ENCODE measurements around the gene RUNX1.

RUNX1 gene

GRCh38 chr21:35093514-35093913, 44.4 kb upstream of the RUNX1 start:
- Histone ChIP-seq H3K4me2 (ENCODE audit: low read length) (no peak overlapping the region), H3K27me3 (ENCODE audit: low read depth, low read length) (no peaks in the 10 kb centered on the region), H3K36me3 (replicated peaks; ENCODE audit: low read depth, low read length) (no peaks in the 10 kb centered on the region), H3K9me3 (ENCODE audit: insufficient read depth, low read length) (no peaks in the 10 kb centered on the region; the same call in 1 of the 2 replicates), H3K4me3 (ENCODE audit: low read length) (no peak overlapping the region), H3K4me1 (ENCODE audit: low read length) (peaks cover 24% of the 10 kb centered on the region), H3K9ac (ENCODE audit: low read length) (no peak overlapping the region), H2AFZ (ENCODE audit: low read depth, low read length) (no peak overlapping the region), H3K79me2 (ENCODE audit: low read length) (no peaks in the 10 kb centered on the region), H4K20me1 (ENCODE audit: insufficient read depth, low read length) (no peaks in the 10 kb centered on the region), H3K27ac (ENCODE audit: low read length) (no peak overlapping the region)
- TF ChIP-seq, protein P1, sequence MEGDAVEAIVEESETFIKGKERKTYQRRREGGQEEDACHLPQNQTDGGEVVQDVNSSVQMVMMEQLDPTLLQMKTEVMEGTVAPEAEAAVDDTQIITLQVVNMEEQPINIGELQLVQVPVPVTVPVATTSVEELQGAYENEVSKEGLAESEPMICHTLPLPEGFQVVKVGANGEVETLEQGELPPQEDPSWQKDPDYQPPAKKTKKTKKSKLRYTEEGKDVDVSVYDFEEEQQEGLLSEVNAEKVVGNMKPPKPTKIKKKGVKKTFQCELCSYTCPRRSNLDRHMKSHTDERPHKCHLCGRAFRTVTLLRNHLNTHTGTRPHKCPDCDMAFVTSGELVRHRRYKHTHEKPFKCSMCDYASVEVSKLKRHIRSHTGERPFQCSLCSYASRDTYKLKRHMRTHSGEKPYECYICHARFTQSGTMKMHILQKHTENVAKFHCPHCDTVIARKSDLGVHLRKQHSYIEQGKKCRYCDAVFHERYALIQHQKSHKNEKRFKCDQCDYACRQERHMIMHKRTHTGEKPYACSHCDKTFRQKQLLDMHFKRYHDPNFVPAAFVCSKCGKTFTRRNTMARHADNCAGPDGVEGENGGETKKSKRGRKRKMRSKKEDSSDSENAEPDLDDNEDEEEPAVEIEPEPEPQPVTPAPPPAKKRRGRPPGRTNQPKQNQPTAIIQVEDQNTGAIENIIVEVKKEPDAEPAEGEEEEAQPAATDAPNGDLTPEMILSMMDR (IDR thresholded peaks at IDR 0.05; ENCODE audit: low read depth, low read length) = no peak
- TF ChIP-seq EZH2phosphoT487 (IDR thresholded peaks at IDR 0.05; ENCODE audit: low read depth) = no peak

DNA sequence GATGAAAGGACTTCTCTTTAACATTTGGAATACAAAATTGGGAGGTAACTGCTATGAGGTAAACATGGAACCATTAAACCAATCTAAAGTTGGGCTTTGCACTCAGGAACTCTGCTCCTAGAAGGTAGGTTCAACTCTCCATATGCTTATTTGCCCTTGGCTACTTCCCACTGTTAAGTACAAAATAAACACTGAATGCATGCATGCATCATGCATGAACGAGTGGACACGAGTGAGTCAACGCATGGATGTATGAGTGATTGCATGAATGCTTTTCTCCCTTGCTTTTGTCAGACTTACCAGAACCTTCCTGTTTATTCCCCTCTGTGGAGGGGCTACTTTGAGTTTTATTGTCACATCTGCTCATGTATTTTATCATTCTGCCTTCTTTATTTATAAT, 42.4 kb upstream of the RUNX1 start:
- TF ChIP-seq, protein P1 (IDR thresholded peaks at IDR 0.05; ENCODE audit: low read depth, low read length) = no peak
- no peak for TF ChIP-seq EZH2phosphoT487 (IDR thresholded peaks at IDR 0.05; ENCODE audit: low read depth)
- Histone ChIP-seq H3K9ac (ENCODE audit: low read length) (no peak overlapping the region), H4K20me1 (ENCODE audit: insufficient read depth, low read length) (no peaks in the 10 kb centered on the region), H2AFZ (ENCODE audit: low read depth, low read length) (no peak overlapping the region), H3K36me3 (replicated peaks; ENCODE audit: low read depth, low read length) (no peaks in the 10 kb centered on the region), H3K4me1 (ENCODE audit: low read length) (peaks cover 18% of the 10 kb centered on the region), H3K4me3 (ENCODE audit: low read length) (no peak overlapping the region), H3K79me2 (ENCODE audit: low read length) (no peaks in the 10 kb centered on the region), H3K4me2 (ENCODE audit: low read length) (no peak overlapping the region), H3K27ac (ENCODE audit: low read length) (no peak overlapping the region), H3K27me3 (ENCODE audit: low read depth, low read length) (no peaks in the 10 kb centered on the region), H3K9me3 (ENCODE audit: insufficient read depth, low read length) (no peaks in the 10 kb centered on the region; the same call in 1 of the 2 replicates)

DNA sequence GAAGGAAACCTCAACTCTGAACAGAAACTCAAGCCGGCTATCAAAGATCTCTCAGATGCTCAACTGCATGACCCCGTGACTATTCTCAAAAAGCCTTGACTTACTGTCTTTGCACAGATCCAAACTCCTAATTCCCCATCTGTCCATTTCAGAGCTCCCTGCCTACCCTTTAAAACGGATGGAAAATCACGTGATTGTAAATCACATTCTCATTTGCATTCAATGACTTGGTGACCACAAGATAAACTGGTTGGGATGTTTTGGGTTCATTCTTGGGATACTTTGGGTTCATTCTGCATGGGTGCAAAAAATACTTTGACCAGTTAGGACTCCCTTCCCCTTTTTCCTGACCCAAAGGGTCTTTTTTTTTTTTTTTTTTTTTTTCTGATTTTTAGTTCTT, 41.3 kb upstream of the RUNX1 start:
- no peak overlapping the region for H2AFZ ChIP-seq (ENCODE audit: low read depth, low read length)
- H3K9me3 ChIP-seq (ENCODE audit: insufficient read depth, low read length) = no peaks in the 10 kb centered on the region; the same call in 1 of the 2 replicates
- no peaks in the 10 kb centered on the region for H3K27me3 ChIP-seq (ENCODE audit: low read depth, low read length)
- H3K27ac ChIP-seq (ENCODE audit: low read length) = no peak overlapping the region
- H3K36me3 ChIP-seq (replicated peaks; ENCODE audit: low read depth, low read length) = no peaks in the 10 kb centered on the region
- H3K4me1 ChIP-seq (ENCODE audit: low read length) = peaks cover 16% of the 10 kb centered on the region
- H3K9ac ChIP-seq (ENCODE audit: low read length) = no peak overlapping the region
- H4K20me1 ChIP-seq (ENCODE audit: insufficient read depth, low read length) = no peaks in the 10 kb centered on the region
- no peak overlapping the region for H3K4me2 ChIP-seq (ENCODE audit: low read length)
- H3K4me3 ChIP-seq (ENCODE audit: low read length) = no peak overlapping the region
- TF ChIP-seq EZH2phosphoT487 (IDR thresholded peaks at IDR 0.05; ENCODE audit: low read depth) = no peak
- TF ChIP-seq, protein P1 (IDR thresholded peaks at IDR 0.05; ENCODE audit: low read depth, low read length) = no peak
- no peaks in the 10 kb centered on the region for H3K79me2 ChIP-seq (ENCODE audit: low read length)

DNA sequence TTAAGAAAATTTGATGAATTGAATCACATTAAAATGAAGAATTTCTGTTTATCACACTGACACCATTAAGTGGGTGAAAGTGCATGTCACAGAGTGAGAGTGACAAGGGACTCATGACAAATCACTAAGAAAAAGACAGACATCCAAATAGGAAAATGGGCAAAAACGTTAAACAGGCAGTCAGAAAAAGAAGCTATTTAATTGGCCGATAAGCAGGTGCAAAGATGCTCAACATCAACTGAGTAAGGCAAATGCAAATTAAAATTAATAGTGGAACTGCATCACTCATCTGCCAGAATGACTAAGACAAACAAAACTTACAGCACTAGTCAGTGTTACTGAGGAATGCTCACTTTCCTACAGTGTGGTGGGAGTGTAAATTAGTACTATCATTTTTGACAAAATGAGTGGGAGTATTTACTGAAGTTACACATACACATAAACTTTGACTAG, 39.2 kb upstream of the RUNX1 start:
- H3K4me2 ChIP-seq (ENCODE audit: low read length) = peak overlapping the region; percentile 32; the same call in 1 of the 2 replicates

More for the DNA sequence above, 39.2 kb upstream of the RUNX1 start:
- H3K9me3 ChIP-seq (ENCODE audit: insufficient read depth, low read length) = no peaks in the 10 kb centered on the region; the same call in none of the 2 replicates
- H4K20me1 ChIP-seq (ENCODE audit: insufficient read depth, low read length) = no peaks in the 10 kb centered on the region
- no peaks in the 10 kb centered on the region for H3K79me2 ChIP-seq (ENCODE audit: low read length)
- no peak overlapping the region for H3K9ac ChIP-seq (ENCODE audit: low read length)
- TF ChIP-seq, protein P1 (IDR thresholded peaks at IDR 0.05; ENCODE audit: low read depth, low read length) = no peak
- TF ChIP-seq EZH2phosphoT487 (IDR thresholded peaks at IDR 0.05; ENCODE audit: low read depth) = no peak
- no peak overlapping the region for H2AFZ ChIP-seq (ENCODE audit: low read depth, low read length)
- no peaks in the 10 kb centered on the region for H3K27me3 ChIP-seq (ENCODE audit: low read depth, low read length)
- no peak overlapping the region for H3K4me3 ChIP-seq (ENCODE audit: low read length)
- H3K36me3 ChIP-seq (replicated peaks; ENCODE audit: low read depth, low read length) = no peaks in the 10 kb centered on the region
- peak overlapping the region; percentile 11; the same call in 1 of the 2 replicates for H3K27ac ChIP-seq (ENCODE audit: low read length)
- peaks cover 16% of the 10 kb centered on the region for H3K4me1 ChIP-seq (ENCODE audit: low read length)
